T47D (cell line): ENCODE measurements around the gene POLR1H.

Experiments used
- DNase-seq, 2 experiments: peaks; one replicate each; pipeline versions ENCODE4 v3.0.0 to v3.0.0-alpha.2; 2011 to 2012; ENCODE audit warnings: low read depth in 1 of 2, low spot score in 1 of 2
- JUND ChIP-seq: IDR thresholded peaks from 2 replicates; pipeline ENCODE4 v1.6.1; 2012; ENCODE audit warnings: low read depth
- in situ Hi-C: cut with HindIII; loops from 2 replicates; pipeline ENCODE4 v1.10.0; 2016; ENCODE audit warnings: low sequenced_read_pairs, low pct_unique_long_range_greater_than_20kb

Gene POLR1H

GRCh38 chr6:30066577-30067459, 5.8 kb downstream of the POLR1H start, which contains the start of gene PPP1R11:
PPP1R11 (plus strand) TSS chr6:30067198; CDS start chr6:30067411, 213 bp downstream.
- peak; percentile 83 to 99 for DNase-seq
- TF ChIP-seq JUND, result no peak
- in situ Hi-C loops, result no loop called here

DNA sequence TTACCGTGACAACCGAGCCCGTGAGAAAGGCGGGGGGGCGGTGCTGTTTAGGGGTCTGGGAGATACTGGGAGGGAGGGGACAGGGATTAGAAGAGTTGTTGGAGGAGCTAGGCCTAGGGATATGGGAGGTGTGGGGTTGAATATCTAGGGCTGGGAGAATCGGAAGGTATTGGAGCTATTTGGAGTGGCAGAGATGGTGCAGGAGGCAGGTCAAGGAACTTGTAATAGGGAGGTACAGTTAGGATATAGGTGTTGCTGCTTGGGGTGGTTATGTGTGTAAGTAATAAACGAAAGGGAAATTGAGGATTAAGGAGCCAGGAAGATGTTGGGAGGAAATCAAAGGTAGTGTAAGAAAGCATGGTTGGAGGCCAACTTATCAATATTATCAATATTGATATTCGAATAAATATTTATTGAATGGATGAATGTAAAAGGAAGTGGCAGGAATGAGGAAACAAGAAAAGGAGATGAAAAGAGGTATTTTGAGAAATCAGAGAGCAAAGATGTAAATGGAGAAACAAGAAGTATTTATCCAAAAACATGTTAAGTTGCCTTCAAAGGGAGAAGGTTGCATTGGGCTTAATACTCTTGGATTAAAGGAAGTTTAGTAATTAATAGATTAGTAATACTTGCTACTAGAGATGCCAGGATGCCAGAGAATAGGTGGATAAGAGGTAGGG, 6.5 kb downstream of the POLR1H start:
- in situ Hi-C loops, result no loop called here
- no peak for DNase-seq
- TF ChIP-seq JUND, result no peak

GRCh38 chr6:30071081-30071818, 10.2 kb downstream of the POLR1H start:
- in situ Hi-C loops, result no loop called here
- no peak for TF ChIP-seq JUND
- no peak for DNase-seq

DNA sequence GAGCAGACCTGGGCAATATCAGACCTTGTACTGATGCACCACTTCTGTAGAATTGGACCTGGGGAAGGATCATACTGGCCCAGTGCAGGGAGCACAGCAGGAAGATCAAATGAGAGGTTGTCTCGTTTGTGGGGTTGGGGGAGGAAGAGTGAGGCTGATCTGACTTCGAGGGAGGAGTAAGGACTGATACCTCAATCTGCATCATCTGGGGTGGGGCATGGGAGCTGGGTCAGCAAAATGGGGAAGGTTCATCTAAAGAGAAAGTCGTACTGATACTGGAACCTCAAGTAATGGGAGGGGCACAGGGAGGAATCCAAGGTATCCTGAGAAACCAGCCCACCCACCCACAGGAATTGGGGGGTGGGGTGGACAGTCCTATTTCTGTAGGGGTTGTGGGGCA, 10.8 kb downstream of the POLR1H start:
- DNase-seq, result no peak
- no peak for TF ChIP-seq JUND
- in situ Hi-C loops, result no loop called here

DNA sequence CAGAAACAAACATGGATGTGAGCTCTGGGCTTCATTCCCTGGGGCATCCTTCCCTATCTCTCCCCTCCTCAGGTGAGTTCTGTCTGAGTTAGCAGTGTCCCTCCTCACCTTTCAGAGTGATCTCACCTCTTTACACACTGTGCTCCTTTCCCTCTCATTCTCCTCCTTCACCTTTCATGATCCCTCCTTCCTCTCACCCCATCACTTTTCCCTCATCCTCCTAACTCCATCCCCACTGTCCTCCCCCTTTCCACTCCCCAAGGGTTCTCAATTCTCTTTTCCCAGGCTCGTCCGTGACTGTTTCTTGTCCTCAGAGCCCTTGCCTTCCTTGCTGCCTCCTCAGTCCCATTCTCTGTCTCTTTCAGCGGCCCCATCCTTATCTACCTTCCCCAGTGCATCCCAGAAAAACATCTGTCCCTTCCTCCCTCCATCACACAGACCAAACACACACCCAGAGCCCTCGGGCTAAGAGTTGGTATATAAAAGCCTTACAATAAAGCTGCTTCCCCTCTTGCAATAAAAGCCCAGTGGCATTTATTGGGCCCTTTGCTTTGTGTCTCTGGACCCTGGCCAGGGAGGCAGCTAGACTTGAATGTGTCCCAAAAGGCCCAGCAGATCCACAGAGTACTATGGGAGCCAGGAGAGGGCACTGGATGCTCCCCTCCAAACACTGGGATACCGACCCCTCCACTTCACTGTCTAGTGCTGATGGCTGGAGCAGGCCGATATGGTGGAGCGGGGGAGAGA, 12.6 kb downstream of the POLR1H start:
- in situ Hi-C loops, result no loop called here
- no peak for TF ChIP-seq JUND
- DNase-seq, result no peak

- in situ Hi-C loops, result no loop called here
- TF ChIP-seq JUND, result no peak
- DNase-seq, result peak in 1 of 2 experiments; percentile 40
These were observed 13.4 kb downstream of the POLR1H start for GRCh38 chr6:30074331-30075093.

- DNase-seq, result no peak
- no peak for TF ChIP-seq JUND
- in situ Hi-C loops, result no loop called here
These were observed 14.2 kb downstream of the POLR1H start, which contains the start of gene RNF39 for GRCh38 chr6:30075094-30075789. RNF39 (minus strand) TSS chr6:30075769; CDS start chr6:30075585, 184 bp downstream.

DNA sequence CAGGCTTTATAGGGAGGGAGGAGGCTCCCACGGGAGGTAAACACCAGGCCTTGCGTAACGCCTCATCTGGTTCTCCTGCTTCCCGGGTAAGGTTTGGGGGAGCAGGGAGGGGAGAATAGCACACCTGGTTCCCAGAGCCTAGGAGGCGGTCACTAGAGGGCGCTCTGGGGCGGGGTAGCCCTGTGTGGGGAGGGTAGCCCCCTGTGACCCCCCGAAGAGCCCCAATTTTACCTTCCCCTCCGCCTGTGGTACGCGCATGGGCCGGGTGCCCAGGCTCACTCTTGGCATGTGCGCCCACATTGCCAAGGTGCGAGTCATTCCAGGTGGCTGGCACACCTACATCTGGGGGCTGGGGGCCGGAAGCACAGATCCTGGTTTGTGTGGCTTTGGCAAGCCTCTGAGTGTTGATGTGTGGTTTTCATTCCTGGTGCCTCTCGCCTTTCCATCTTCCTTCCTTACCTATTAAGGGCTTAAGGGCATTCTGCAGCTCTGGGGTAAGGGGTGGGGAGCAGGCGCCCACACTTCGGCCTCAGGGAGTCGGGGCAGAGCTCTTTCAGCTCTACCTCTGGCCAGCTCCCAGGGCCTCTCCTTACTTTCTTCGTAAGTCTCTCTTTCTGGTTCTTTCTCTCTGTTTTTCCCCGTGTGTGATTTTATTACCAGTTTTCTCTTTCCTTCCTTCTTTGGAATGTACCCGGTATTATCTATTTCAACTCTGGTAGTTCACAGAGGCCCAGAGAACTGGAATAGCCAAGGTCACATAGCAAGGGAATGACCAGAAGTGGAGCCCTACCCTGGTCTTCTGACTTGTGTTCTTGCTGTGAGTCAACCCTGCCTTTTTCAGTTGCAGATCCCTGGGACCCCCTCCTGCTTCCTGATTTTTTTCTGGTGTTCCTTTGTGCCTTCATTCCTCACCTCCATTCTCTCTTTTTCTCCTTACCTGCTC, 15.0 kb downstream of the POLR1H start:
- peak; percentile 74 to 90 for DNase-seq
- in situ Hi-C loops, result no loop called here
- no peak for TF ChIP-seq JUND

DNA sequence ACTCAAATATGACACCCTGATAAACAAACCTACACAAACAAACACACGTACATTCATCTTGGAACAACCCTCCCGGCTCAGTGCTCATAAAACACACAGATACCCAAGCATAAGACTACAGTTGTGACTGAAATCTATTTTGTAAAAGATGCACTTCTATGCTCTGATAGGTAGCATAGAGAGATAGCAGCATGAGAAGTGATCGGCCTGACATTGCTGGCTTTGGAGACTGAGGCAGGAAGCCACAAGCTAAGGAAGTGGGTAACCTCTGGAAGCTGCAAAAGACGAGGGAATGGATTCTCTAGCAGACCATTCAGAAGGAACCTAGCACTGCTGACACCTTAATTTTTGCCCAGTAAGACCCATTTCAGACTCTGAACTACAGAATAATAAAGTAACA, 16.2 kb downstream of the POLR1H start:
- DNase-seq, result no peak
- TF ChIP-seq JUND, result no peak
- in situ Hi-C loops, result no loop called here

DNA sequence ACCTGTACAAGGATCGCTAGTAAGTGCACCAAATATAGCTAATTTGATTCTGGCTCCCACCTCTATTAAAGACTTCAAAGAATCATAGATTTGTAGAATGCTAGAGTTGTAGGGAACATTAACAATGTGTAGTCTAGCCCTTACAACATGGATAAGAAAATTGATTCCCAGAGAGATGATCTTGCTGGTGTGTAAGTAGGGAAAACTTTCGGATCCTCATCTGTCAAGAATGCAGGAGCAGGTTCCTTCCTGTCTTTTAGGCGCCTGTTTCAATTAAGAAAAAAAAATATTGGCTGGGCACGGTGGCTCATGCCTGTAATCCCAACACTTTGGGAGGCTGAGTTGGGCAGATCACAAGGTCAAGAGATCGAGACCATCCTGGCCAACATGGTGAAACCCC, 26.8 kb downstream of the POLR1H start:
- no peak for TF ChIP-seq JUND
- no peak for DNase-seq
- in situ Hi-C loops, result no loop called here
